Stimulated activated CD8-positive, alpha-beta memory T cell treated with anti-CD3 and anti-CD28 coated beads, Interleukin-12 subunit alpha, Interleukin-12 subunit beta, amount 100 ng/mL, for 24 hours (primary cell): ENCODE data around the gene AIRE.

Source experiments
- DNase-seq: peaks from one replicate; pipeline ENCODE4 v3.0.0-alpha.2; 2020; ENCODE audit errors: extremely low read depth

Gene AIRE

DNA sequence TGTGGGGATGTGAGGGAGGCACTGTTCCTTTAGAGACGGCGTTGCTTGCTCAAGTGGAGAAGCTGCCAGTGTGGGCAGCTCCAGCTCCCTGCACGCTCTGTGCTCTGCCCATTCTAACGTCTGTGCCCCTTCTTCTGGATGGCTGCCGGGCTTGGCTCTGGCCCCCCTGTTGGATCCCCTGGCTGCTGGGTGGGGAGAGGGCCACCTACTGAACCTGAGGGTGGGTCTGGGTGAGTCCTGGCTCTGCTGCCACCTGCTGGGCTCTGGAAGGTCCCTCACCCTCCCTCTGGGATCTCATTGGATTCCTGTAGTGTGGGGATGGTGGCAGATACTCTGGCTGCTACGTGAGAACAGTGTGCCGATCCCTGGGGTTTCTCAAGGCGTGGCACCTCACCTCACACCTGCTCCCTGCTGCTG is 19.2 kb downstream of the AIRE start:
- no peak for DNase-seq

GRCh38 chr21:44305691-44306090 is 20.0 kb downstream of the AIRE start:
- DNase-seq = no peak

GRCh38 chr21:44306936-44307704 is 21.4 kb downstream of the AIRE start:
- no peak for DNase-seq

DNA sequence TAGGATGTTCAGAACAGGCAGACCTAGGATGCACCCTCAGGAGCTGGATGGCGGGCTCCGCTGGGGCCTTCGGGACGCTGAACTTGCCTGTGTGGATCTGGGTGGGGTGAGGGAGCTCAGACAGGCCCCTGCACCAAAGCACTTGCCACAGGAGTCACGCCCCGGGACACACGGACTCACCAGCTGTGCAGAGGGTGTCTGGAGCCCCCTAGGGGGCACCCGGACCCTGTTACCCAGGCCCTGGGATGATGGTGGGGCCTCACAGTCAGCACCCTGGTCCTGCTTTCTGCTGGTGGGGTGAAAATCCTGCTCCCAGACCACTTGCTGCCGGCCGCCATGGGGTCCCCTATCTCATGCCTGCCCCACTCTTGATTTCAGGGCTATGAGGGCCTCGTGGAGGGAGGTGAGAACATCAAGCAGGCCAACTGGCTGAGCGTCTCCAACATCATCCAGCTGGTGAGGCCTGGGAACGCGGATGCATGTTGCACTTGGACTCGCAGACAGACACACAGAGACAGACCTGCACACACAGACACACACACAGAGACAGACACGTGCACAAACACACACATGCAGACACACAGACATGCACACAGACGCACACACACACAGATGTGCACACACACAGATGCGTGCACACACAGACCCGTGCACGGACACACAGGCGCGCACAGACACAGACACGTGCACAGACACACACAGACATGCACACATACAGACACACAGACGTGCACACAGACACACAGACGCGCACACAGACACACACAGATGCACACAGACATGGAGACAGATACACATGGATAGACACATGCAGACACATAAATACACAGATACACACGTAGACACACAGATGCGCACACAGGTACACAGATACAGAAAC is 25.2 kb downstream of the AIRE start:
- DNase-seq = no peak

DNA sequence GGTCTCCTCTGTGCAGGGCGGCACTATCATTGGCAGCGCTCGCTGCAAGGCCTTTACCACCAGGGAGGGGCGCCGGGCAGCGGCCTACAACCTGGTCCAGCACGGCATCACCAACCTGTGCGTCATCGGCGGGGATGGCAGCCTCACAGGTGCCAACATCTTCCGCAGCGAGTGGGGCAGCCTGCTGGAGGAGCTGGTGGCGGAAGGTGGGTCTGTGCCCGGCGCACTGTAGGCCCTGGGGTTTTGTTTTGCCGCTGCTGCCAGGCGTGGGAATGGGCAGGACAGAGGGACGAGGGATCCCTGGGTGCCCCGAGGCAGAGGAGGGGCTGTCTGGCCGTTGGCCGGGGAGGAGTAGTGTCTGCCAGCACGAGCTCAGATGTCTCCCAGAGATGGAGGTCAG is 26.4 kb downstream of the AIRE start:
- no peak for DNase-seq

GRCh38 chr21:44312716-44313115 is 27.0 kb downstream of the AIRE start:
- no peak for DNase-seq

DNA sequence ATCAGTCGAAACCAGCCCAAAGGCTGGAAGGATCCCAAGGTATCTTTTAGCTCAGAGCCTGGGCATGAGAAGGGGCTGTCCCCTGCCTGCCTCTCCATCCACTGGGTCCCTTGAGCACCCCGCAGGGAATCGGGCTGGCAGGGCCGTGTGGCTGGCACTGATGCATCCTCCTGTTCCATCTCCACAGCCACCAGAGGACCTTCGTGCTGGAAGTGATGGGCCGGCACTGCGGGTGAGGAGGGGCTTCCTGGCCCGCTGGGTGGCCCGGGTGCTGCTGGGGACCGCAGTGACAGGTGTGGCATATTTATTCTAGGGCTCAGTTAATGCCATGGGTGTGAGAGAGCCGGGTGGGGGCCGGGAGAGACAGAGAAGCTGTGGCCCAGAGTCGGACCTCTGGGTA is 27.8 kb downstream of the AIRE start:
- no peak for DNase-seq

DNA sequence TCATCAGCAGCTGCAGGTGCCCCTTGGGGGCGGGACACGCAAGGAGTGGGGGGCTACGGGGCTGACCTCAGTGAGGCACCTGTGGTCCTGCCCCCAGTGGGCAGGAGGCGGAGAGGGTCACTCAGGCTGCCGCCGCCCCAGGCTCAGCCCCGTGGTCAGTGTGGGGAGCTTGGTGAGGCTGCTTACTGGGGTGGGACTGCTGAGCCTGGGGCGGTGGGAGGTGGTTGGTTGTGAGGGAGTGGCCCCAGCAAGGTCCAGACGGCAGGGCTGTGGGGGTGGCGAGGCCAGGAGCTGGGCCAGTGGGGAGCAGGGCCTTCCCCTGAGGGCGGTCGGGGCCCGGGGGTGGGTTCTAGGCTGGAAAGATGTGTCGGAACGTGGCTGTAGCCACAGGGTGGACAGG is 28.5 kb downstream of the AIRE start:
- DNase-seq = no peak

DNA sequence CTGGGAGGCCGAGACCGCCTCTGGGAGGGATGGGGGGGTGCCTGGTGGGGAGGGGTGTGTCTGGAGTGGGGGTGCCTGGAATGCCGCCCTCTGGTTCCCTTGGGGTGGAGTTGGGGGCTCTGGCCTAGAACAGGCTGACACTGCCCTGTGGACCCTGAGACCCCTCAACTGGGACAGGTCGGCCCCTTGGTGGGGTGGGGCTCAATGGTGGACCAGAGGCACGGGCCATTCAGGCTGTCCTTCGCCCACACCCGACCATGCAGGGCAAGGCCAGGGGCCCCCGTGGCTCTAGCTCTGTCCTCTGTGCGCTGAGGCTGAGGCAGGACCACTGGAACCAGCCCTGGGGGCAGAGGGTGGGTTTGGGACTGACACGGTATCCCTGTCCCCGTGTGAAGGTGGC is 28.9 kb downstream of the AIRE start:
- DNase-seq = no peak

DNA sequence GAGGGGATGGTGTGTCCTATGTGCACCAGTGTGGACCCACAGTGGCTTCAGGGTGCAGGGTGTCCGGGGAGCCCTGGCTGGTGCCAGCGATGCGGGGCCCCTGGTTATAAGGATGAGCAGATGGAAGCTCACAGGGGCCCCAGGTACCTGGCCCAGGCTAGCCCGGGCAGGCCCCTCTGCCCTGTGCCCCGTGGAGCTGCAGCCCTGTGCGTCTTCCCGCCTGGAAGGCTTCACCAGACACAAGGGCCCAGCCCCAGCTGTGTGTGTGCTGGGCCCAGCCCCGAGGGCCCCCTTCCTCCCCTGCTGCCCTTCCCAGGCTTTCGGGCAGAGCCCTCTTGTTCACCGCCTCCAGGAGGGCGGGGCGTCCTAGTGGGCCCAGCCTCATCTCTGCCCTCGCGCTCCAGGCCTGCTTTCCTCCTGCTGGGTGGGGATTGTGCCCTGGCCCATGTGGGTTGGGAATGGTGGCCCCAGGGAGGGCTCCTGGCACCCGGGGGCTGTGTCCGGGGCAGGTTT is 30.1 kb downstream of the AIRE start:
- no peak for DNase-seq

DNA sequence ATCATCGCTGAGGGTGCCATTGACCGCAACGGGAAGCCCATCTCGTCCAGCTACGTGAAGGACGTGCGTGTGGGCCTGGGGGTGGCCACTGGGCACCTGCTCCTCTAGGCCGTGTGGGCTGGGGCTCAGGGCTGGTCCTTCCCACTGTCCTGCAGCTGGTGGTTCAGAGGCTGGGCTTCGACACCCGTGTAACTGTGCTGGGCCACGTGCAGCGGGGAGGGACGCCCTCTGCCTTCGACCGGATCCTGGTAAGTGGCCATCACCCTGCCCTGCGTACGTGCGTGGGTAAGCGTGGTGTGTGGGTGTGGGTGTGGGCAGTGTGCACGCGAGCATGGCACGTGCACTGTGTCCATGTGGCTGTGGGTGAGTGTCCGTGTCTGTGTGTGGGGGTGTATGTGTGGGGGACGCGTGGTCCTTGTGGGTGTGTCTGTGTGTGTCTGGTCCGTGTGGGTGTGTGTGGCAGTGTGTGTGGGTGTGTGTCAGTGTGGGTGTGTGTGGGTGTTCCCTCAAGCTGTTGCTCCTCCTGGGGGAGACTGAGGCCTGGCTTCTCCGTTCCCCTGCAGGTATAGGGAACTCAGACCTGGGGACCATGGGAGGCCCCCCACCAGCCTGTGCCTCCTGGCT is 30.7 kb downstream of the AIRE start:
- DNase-seq = no peak

GRCh38 chr21:44317241-44317782 is 31.6 kb downstream of the AIRE start:
- DNase-seq = no peak

DNA sequence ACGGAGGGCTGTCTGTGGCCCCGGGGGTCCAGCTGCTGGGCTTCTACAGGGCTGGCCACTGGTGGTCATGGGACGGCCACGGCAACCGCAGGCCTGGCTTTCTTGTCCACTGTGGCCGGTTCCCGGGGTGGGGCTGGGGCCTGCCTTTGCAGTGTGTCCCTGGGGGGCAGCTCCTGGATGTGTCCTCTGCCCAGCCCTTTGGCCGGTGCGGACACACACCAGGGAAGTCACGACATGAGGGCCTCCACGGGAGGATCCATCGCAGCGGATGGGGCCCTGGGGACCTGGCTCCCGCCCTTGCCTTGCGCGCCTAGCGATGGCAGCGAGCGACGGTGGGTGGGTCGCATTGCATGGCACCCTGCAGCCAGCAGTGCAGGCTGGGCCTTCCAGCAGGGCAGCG is 32.2 kb downstream of the AIRE start:
- DNase-seq = no peak

- no peak for DNase-seq
Observed at GRCh38 chr21:44318489-44319285, 33.0 kb downstream of the AIRE start.

DNA sequence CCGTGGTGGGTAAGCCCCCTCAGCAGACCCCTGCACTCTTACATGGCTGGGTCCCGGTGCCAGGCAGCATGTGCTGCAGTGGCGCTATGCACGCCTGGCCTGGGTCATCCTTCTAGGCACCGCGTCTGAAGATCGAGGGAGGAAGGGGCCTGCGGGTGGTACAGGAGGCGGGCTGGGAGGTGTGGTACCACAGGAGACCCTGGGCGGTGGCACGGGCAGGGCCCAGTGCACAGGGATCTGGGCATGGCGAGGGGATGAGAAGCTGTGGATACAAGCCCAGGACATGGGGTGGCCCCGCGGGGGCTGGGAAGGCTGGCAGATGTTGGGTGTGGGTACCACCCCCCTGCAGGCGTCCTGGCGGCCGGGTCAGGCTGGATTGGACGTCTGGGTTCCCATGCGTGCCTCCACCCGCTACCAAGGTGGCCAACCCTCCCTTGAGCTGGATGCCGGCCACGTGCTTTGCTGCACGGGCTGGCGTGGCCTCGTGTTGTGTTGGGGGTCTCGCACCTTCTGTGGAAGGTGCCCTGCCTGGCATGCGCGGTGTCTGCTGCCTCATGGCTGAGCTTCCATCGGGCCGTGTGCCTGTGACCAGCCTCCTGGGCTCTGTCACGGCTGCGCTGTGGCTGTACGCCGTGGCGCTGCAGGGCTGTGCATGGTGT is 33.9 kb downstream of the AIRE start:
- no peak for DNase-seq

DNA sequence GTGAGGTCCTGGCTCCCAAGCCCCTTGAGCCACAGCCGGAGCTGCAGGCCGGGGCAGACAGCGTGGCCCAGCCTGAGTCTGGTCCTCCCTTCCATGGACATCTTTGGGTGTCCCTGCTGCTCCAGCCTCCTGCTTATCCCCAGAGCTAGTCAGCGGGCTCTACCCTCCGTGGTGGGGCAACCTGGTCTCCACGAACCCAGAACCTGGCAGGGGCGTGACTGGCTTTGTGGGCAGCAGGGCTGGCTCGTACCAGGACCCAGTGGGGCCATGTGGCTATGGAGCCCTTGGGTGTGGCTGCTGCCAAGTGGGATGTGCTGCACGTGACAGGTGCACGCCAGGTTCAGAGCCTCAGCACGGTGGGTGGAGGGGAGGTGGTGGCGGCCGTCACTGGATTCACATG is 35.2 kb downstream of the AIRE start:
- no peak for DNase-seq

GRCh38 chr21:44321846-44322450 is 36.3 kb downstream of the AIRE start:
- DNase-seq = no peak

GRCh38 chr21:44322621-44323325 is 37.1 kb downstream of the AIRE start:
- DNase-seq = no peak

DNA sequence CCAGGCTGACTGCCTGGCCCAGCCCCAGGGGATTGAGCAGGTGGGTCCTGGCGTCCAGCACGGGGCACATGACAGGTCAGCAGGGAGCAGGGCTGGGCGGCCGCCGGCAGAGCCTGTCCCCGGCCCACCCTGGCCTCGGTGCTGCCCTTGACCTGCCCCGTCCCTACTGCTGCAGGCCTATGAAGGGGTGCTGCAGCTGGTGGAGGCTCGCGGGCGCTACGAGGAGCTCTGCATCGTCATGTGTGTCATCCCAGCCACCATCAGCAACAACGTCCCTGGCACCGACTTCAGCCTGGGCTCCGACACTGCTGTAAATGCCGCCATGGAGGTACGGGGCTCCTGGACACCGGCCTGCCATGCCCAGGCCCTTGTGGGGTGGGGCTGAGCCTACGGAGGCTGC is 37.9 kb downstream of the AIRE start:
- DNase-seq = no peak
